ENCODE data around the gene BDH2.

Gene BDH2

GRCh38 chr4:103030791-103031190, 68.8 kb downstream of the BDH2 start:
- Mint-ChIP-seq H3K27ac (no peak overlapping the region), H3K9me3 (peaks cover 8% of the 10 kb centered on the region), H3K4me3 (no peak overlapping the region), H3K4me1 (no peaks in the 10 kb centered on the region), H3K27me3 (ENCODE audit: low read depth) (no peaks in the 10 kb centered on the region), H3K36me3 (ENCODE audit: low read depth) (peaks cover 5% of the 10 kb centered on the region)
- TF ChIP-seq CTCF (IDR thresholded peaks at IDR 0.05; ENCODE audit: unreplicated experiment in 3 of 3) = no peak

DNA sequence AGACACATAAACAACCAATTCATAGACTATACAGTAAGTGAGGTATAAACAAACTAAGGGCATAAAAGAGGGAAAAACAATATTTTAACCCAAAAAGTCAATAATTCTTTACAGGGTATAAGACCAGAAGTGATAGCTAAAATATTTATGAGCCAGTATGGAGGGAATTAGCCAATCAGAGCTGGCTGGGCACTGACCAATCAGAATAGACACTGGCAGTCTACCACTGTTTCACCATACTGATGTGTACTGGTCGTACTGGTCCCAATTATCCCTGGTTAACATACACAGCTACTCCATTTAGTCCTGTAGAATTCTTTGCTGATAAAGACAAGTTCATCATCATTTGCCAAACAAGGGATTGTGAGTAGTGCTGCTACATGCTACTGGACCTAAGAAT, 70.3 kb downstream of the BDH2 start:
- Mint-ChIP-seq H3K4me1 (no peaks in the 10 kb centered on the region), H3K9me3 (peaks cover 2% of the 10 kb centered on the region), H3K27ac (no peak overlapping the region), H3K4me3 (no peak overlapping the region), H3K27me3 (ENCODE audit: low read depth) (no peaks in the 10 kb centered on the region), H3K36me3 (ENCODE audit: low read depth) (no peaks in the 10 kb centered on the region)
- TF ChIP-seq CTCF (IDR thresholded peaks at IDR 0.05; ENCODE audit: unreplicated experiment in 3 of 3) = no peak

Data from nephron (organoid).